Thyroid gland (tissue), 4 donors: ENCODE results near the gene DUSP8.

Experiments used
- CTCF ChIP-seq, 6 experiments: fragments of 200-600 bp in 3 of 6; fragments of 450-650 bp in 3 of 6; sonication (generic) in 3 of 6; IDR thresholded peaks; one replicate each; pipeline ENCODE4 v1.5.1; 2016 to 2019; ENCODE audit warnings: antibody characterized with exemption in 6 of 6, mild to moderate bottlenecking in 2 of 6, inconsistent platforms in 1 of 6, moderate library complexity in 1 of 6
- POLR2A ChIP-seq, 2 donors: fragments of 450-650 bp; IDR thresholded peaks; one replicate each; pipeline ENCODE4 v1.6.1; 2017; ENCODE audit warnings: antibody characterized with exemption in 2 of 2, mild to moderate bottlenecking in 2 of 2, moderate library complexity in 1 of 2

- TF ChIP-seq CTCF (IDR thresholded peaks at IDR 0.05) (no peak), POLR2A (IDR thresholded peaks at IDR 0.05) (no peak)
These were observed 16.3 kb downstream of the DUSP8 start for GRCh38 chr11:1555713-1556153.
